Left renal pelvis (tissue), 4 donors: Measurements from ENCODE around the gene RPS4Y1. TPM values are rescaled to one million over a fixed set of nuclear protein-coding genes. Genes with fewer than 3 reads are reported as not detected.
"Not testable (repeated sequence)": the region's sequence is repeated elsewhere in the genome, so short reads cannot be mapped to it uniquely, and the experiment has no call there.

ENCODE experiments used
- DNase-seq, 4 donors: peaks; one replicate each; pipeline ENCODE4 v3.0.0-alpha.2; 2013; ENCODE audit warnings: low read depth in 4 of 4, low spot score in 3 of 4
- polyA plus RNA-seq, 4 donors: library from polyadenylated mRNA; unstranded; fragments of 120-200 nt; gene quantifications; one replicate each; pipeline ENCODE4 v1.2.1, GENCODE V29; 2013; ENCODE audit not compliant: insufficient read length in 4 of 4

RPS4Y1 gene
- polyA plus RNA-seq, result 100 to 1,000 TPM; 514 to 703 (median 630) TPM

DNA sequence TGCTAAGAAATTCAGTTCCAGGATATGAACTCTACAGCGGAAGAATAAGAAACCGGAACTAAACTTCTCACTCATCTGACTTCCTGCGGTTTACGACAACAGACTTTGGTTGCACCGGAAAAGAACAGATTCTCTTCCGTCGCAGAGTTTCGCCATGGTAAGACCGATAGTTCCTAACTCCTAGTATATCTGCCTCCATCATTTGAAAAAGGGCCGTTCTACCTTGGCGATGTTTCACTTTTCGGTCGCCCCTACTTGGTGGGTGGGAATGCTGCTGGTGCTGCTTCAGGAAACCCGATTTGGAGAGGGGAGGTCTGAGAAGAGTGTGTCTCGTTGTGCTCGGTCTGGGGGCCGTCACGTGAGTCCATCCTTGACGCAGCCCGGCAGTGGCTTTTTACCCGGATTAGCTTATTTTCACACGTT, at the start of gene RPS4Y1:
Gene RPS4Y1 (plus strand): TSS at position 132 of the 423 bp plus-strand sequence. CDS start 23 bp downstream, at position 155.
- DNase-seq, result peak in 3 of 4 donors; percentile 44 to 57 (median 46)

DNA sequence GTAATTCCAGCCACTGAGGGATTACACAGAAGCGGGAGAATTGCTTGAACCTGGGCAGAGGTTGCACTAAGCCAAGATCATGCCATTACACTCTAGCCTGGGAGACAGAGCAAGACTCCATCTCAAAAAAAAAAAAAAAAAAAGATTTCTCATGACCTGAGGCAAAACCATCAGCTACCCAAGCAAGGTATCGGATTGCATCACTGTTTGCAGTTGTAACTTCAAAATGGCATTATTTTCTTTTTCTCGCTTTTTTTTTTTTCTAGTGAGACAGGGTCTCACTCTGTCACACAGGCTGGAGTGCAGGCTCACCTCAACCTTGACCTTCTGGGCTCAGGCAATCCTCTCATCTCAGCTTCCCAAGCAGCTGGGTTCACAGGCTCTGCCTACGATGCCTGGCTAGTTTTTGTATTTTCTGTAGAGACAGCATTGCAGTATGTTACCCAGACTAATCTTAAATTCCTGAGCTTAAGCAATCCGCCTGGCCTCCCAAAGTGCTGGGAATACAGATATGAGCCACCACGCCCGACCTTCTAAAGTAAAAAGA, 44.4 kb upstream of the RPS4Y1 start:
- no peak for DNase-seq

DNA sequence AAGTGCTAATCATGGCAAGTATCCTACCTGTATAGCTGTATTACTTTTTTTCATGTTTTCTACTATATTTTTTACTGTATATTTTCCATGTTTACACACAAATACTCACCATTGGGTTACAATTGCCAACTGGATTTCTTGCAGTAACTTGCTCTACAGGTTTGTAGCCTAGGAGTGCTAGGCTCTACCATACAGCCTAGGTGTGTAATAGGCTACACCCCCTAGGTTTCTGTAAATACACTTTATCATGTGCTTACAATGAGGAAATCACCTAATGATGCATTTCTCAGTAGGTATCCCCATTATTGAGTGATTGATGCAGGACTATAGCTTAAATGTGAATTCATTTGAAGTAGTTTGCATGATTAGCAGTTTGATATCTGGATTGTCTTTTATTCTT, 43.4 kb upstream of the RPS4Y1 start:
- no peak for DNase-seq

DNA sequence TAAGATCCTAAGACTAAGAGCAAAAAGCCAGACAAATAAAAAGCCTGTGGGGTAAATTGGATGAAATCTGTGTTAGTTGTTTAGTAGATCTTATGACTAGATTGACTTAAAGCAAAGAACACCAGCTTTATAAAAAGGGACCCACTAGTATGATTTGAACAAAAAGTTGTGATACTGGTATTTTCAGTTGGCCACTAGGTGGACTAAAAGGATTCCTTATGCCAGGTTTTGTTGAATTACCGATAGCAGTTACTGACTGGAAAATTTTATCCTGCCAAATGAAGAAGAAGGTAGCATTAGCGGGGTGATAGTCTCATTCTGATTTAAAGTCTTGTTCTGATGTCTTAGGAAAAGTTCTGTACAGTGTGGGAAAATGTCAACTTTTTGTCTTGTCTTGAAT, 41.2 kb upstream of the RPS4Y1 start:
- DNase-seq, result no peak

DNA sequence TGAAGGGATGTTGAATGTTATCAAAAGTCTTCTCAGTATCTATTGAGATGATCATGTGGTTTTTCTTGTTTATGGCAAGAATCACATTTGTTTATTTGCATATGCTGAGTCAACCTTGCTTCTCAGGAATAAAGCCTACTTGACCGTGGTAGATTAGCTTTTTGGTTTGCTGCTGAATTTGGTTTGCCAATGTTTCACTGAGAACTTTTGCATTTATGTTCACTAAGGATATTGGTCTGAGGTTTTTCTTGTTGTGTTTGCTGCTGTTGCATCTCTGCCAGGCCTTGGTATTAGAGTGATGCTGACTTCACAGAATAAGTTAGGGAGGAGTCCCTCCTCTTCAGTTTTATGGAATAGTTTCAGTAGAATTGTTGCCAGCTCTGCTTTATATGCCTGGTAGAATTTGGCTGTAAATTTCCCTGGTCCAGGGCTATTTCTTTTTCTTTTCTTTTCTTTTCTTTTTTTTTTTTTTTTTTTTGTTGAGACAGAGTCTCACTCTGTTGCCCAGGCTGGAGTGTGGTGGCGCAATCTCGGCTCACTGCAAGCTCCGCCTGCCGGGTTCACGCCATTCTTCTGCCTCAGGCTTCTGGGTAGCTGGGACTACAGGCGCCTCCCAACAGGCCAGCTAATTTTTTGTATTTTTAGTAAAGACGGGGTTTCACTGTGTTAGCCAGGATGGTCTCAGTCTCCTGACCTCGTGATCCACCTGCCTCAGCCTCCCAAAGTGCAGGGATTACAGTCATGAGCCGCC, 24.1 kb upstream of the RPS4Y1 start:
- not testable (repeated sequence) for DNase-seq

DNA sequence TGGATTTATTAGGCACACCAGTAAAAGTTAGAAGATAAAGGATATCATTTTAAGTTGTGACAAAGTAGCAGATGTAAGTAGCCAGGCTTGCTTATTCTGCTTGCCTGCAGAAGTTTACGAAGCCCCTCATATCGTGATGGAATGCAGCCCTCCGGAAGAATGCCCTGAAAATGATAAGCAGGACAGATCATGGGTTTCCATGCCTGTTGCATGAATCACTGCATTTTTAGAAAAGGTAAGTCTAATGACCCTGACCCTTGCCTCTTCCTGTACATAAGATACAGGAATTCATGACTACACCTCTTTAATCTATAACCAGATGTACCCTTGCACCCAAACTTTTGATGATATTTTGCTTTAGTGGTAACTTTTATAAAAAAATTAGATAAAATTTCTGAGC, 16.9 kb upstream of the RPS4Y1 start:
- DNase-seq, result no peak

DNA sequence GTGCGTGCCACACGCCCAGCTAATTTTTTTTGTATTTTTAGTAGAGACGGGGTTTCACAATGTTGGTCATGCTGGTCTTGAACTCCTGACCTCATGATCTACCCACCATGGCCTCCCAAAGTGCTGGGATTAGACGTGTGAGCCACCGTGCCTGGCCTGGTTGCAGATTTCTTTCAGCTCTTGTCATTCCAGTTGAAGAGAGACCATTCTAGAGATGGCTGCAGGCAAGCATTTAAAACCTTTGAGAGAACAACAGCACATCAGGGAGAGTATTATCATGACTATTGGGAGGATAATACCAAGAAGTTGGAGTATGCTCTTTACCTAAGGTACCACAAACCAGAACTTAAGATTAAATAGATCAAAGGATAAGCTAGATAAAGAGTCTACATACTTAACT, 12.9 kb upstream of the RPS4Y1 start:
- DNase-seq, result no peak

DNA sequence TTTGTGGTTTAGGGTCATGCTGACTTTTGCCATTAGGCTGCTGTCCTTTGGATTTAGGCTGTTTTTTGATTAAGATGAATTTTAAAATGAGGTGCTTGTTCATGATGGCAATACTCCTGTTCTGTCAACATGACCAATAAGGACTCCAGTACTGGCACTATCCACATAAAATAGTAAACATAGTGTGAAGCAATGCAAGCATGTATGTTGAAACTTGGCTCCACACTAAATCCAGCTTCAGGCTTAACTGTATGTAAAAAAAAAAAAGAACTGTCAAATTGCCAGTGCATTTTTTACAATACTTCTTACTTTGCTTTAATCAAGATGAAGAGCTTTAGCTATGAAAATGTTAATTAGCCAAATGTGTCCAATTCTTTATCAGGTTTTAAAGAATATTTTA, 6.2 kb upstream of the RPS4Y1 start:
- DNase-seq, result no peak

DNA sequence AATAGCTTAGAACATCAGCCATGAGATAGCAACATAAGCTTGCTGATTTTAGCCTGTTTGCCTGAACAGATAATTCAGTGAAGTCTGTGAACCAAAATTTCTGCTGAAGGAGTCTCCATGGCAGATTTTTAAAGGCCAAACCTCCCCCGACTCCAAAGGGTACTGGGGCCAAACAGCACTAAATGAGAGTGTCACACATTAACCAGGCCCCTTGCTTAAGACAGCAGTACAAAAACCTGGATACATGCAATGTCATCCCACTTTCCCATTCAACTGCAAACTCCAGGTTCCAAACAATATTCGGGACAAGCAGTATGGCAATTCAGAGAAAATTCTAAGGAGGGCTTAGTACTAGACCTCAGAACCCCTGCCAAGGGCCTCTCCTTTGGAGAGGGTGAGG, 4.3 kb upstream of the RPS4Y1 start:
- no peak for DNase-seq

DNA sequence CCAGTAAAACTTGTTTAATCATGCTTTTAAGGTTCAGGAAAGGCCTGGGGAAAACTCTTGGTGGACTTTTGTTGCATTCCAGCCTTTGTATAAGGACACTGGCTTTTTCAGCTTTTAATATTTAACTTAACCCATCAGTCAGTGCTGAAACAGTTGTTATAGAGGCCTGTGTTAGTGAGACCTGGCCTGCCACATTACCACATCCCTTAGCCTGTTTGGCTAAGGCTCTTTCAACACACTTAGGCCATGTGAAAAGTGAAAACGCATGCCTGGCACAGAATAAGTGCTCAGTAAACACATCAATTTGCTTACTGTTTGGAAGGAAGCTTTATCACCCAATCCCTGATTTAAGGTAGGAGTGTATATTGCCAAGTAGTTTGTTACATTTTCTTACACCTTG, 3.5 kb upstream of the RPS4Y1 start:
- DNase-seq, result no peak

DNA sequence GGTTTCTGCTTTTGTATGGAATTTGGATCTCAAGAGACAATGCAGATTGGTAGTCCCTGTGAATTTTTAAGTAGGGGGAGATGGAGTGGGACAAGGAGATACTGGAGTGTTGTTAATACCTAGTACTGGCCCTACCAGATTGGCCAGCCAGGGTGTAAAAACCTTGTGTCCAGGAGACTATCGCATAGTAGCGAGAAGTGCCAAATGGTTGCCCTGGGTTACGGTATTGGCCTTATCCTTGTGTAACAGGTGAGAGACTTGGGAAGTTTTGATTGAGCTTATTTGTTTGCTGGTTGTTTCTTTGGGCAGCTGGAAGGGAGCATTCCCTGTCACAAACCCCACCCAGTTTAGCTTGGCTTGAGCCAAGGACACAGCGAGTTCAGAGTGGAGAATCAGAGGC, 5.4 kb downstream of the RPS4Y1 start:
- no peak for DNase-seq

DNA sequence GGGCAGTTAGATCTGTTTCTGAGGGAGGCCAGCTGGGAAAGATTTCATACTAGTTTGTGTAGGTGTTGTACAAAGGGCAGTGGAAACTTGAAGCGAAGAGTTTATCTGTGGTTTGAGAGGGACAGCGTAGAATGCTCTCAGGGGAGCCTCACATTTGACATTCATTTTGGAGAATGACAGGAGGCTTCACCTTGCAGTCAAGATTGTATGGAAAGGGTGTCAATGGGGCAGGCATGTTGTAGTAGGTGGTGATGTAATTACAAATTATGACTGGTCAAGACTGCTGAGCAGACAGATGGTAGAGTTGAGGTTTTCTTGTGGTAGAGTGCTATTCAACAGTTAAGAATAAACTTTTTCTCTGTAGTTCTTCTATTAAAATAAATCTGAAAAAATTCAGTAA, 7.0 kb downstream of the RPS4Y1 start:
- DNase-seq, result no peak

DNA sequence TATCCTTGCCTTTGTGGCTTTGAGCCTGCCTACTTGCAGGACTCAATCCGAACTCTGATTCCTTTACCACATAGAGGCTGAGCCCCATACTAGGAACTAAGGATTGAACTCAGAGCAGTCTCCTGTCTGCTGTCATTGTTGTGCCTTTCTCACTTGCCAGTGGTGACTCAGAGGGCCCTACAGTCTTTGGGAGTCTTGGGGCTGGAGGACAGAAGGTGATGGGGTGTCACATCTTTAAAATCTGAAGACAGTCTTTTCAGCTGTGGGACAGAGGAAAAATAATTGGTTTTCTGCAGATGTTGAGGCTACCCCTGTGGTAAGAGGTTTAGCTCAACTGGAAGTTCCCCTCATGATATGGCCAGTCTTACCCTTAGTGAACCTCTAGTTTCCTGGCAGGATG, 8.0 kb downstream of the RPS4Y1 start:
- DNase-seq, result no peak

DNA sequence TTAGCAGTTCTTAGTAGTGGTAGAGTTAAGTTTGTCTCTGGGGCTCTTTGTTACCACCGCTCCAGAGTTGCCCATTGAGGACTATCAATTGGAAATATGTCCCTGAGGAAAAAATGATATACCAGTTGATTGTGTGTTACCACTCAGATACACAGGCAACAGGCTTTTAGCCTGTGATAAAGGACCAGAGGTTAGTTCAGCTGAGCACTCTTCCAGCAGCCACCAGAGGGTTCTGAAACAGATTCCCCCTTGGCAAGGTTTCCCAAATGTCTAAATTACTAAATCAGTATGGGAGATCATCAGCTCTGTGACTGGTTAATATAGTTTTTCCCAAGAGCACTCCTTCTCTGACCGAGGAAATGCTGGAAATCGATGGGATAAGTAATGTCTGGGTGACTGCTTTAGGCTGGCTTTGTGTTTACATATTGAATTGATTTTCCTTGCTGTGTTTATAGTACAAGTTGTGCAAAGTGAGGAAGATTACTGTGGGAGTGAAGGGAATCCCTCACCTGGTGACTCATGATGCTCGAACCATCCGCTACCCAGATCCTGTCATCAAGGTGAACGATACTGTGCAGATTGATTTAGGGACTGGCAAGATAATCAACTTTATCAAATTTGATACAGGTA, 12.9 kb downstream of the RPS4Y1 start:
- DNase-seq, result no peak

DNA sequence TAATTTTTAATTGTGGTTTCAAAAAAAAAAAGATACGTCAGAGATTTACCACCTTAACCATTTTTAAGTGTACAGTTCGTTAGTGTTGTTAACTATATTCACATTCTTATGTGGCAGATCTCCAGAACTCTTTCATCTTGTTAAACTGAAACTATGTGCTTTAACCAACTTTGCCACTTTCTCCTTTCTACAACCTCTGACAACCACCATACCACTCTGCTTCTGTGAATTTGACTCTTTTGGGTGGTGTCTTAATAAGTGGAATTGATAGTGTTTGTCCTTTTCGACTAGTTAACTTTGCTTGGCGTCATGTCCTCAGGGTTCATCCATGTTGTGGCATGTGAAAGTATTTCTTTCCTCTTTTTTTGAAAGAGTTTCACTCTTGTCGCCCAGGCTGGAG, 15.7 kb downstream of the RPS4Y1 start:
- DNase-seq, result no peak

DNA sequence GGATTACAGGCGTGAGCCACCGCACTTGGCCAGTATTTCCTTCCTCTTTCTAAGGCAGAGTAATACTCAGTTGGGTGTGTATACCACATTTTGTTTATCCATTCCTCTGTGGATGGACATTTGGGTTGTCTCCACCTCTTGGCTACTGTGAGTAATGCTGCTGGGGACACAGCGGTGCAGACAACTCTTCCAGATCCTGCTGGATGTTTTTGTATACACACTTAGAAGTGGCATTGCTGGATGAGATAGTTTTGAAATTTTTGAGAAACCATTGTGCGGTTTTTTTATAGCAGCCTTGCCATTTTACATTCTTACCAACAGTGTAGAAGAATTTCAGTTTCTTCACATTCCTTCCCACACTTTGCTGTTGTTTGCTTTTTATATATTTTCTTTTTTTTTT, 16.3 kb downstream of the RPS4Y1 start:
- no peak for DNase-seq

DNA sequence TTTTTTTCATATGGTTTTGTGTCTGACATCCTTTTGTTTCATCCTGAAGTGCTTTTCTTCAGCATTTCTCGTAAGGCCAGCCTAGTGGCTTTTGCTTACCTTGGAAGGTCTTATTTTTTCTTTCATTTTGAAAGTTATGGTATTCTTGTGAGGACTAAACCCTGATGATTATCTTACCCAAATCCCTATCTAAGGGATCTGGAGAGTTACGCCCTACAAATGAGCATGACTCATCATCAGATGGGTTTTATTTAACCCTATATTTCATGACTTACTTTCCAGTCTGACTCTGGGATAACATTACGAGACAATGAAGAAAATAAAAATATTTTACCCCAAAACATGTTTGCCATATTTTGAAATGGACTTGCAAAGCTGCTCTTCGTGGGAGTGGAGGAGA, 18.4 kb downstream of the RPS4Y1 start:
- DNase-seq, result no peak

DNA sequence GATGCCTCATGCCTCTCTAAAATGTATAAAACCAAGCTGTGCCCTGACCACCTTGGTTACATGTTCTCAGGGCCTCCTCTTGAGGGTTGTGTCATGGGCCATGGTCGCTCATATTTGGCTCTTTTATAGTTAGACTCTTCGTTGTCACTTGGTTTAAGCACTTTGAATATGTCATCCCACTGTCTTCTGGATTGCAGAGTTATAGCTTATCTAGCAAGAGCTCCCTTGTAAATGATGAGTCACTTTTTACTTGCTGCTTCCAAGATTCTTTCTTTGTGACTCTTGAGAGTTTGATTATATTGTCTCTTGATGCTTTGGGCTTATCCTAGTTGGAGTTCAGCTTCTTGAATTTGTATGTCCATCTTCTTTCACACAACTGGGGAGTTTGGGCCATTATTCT, 19.1 kb downstream of the RPS4Y1 start:
- DNase-seq, result no peak

DNA sequence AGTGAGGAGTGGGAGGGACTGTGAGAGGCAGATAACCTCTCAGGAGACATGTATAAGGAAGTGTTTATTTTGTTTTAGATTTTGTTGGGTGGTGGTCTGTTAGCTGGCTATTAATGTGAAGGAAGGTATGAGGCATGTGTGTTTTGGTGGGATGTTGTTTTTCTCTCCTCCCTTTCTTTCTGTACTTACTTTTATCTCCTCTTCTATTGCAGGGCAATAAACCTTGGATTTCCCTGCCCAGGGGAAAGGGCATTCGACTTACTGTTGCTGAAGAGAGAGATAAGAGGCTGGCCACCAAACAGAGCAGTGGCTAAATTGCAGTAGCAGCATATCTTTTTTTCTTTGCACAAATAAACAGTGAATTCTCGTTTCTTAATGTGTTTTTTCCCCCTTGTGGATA, 25.2 kb downstream of the RPS4Y1 start:
- DNase-seq, result no peak

DNA sequence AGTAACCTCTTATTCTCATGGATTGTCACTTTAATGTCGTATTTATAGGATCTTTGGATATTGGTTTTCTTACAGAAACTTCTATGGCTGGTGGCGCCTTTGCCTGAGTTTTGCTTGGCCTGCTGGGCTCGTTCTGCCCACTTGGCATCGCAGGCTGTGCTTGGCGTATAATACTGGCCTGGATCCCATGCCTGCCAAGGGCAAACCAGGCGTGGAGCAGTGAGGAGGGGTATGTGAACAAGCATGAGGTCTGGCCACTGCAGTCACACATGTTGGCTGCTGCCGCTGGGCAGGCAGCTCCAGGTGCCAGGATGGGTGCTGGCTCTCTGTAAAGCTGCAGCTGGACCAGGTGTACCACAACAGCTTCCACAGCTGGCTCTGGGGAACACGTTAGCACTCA, 26.1 kb downstream of the RPS4Y1 start:
- DNase-seq, result no peak

DNA sequence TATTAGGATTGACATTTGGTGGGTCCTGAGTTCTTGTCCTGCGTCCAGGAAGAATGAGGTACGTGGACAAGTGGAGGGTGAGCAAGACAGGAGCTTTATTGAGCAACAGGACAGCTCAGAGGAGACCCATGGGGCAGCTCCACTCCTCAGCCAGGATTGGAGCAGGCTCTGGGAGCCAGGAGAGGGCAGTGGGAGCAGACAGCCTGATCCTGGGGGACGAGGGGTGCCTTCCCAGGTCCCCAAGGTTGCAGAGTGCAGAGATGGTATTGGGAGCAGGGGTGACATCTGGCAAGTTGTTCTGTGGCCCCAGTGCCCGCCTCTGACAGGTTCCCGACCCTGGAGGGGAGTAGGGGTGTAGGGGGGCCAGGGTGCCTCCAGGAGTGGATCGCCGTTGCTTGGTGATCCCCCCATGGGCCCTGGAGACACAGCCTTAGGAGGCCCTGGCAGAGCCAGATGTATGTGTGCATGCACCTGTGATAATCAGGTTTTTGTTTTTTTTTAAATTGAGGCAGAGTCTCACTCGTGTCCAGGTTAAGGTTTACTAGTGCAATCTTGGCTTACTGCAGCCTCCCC, 26.7 kb downstream of the RPS4Y1 start:
- DNase-seq, result no peak

DNA sequence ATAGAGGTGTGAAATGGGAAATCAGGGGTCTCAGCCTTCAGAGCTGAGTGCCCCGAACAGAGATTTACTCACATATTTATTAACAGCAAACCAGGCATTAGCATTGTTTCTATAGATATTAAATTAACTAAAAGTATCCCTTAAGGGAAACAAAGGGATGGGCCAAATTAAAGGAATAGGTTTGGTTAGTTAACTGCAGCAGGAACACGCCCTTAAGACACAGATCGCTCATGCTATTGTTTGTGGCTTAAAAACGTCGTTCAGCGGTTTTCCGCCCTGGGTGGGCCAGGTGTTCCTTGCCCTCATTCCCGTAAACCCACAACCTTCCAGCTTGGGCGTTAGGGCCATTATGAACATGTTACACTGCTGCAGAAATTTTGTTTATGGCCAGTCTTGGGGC, 30.8 kb downstream of the RPS4Y1 start:
- DNase-seq, result not testable (repeated sequence)
